Daoy (cell line): ENCODE measurements around the gene TNFRSF19. TPM values are rescaled to one million over a fixed set of nuclear protein-coding genes. Genes with fewer than 3 reads are reported as not detected.
A peak's percentile ranks its signal among the peaks of the same experiment; 100 is the strongest.
"Not testable (repeated sequence)": the region's sequence is repeated elsewhere in the genome, so short reads cannot be mapped to it uniquely, and the experiment has no call there.

Experiments used
- DNase-seq: peaks from one replicate; pipeline ENCODE4 v3.0.0-alpha.2; 2015; ENCODE audit warnings: low read depth
- total RNA-seq: library from RNA; depleted of rRNA; stranded (reverse); fragments of >200 nt; shearing (Covaris generic); gene quantifications from 2 replicates; pipeline ENCODE4 v1.2.3, GENCODE V29; 2014

Gene TNFRSF19
- total RNA-seq, 1 experiment from 2014 or later = 4.2 TPM

DNA sequence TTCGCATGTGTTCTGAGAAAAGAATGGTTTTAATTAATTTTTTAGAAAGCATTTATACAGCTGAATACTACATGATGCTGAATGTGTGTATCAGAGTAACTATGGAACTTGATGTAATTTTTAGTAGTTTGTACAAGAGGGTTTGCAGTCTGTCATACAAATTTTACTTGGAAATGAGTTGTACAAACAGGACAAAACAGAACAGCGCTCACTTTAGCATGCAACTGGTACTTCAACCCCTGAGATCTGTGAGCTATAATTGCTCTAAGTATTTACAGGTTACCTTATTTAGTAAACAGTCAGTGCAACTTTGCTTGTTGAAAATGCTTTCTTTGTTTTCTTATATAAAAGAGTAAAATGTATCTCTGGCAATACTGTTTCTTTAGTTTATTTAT, 706 bp downstream of the TNFRSF19 start:
- DNase-seq = no peak

DNA sequence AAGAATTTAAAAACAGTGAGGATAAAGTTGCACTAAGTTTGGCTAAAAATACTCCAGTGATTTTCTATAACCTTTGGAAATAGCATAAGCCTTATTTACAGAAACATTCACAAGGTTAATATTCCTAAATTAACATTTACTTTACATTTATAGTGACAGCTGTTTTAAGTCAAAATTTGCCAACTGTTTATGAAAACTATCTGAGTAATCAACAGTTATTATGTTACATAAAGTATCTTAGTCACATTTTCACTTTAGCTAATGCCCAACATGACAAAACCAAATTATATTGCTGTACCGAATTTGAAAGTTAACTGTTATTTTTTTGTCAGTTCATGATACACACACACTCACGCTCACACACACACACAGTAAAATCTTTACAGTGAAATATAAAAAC, 1.2 kb downstream of the TNFRSF19 start:
- no peak for DNase-seq

DNA sequence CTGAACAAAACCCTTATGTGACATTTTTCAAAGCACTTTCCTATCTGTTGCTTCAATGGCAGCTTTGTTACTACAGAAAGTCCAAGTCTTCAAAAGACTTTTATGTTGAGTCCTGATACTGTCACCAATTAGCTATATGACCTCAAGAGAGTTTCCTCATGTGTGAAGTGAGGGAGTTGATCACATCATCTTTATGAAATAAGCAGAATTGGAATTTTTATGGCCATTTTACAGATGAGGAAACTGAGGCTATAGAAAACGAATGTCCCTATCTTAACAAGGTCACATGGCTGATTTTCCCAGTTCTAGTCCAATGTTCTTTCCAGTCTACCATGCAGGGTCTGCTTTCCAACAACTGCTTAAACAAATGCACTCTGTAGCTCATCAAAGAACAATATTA, 2.6 kb downstream of the TNFRSF19 start:
- no peak for DNase-seq

DNA sequence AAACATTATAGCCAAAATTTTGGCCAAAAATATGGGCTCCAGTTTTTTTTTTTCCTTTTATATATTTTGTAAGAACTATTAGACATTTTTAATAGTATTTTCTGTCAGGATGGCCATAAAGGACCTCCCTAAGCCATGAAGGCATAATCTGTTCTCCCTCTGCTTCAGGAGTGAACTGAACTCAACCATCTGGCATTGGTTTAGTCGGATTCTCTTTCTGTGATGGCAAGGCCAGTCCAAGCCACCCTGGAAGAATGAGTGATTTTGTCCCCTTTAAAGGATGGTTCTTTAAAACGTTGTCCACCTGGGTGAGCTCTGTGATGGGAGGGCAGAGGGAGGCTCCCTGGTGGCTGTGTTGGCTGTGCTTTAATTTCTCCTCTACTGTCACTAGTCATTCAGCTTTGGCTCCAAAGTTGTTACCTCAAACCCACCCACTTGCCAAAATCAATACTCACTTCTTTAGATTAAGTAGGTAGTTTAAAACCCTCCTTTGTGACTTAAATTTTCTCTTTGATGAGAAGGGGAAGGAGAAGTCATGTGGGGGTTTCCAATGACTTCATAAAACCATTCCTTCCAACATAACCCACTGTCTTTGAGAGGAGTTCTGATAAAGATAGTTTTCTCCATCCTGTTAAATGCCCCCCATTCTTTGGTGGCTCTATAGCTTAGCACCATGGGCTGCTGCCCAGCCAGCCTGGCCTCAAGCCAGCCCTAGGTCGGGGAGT, 4.4 kb downstream of the TNFRSF19 start:
- no peak for DNase-seq

DNA sequence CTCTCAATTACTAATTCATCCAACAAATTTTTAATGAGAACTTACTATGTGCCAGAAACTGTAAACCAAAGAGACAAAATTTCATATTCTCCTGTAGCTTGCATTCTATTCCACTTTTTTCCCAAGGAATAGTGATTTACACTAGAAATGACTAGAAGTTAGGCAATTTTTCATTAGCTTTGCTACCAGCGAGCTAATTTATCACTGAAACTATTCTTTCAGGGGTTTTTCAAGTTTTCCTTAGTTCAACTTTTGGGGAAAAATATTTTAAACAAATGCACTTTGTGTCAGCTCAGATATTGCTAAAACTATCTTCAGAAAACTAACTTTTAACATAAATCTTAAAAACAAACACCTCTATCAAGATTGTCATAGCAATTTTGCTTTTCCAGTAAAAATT, 5.4 kb downstream of the TNFRSF19 start:
- no peak for DNase-seq

DNA sequence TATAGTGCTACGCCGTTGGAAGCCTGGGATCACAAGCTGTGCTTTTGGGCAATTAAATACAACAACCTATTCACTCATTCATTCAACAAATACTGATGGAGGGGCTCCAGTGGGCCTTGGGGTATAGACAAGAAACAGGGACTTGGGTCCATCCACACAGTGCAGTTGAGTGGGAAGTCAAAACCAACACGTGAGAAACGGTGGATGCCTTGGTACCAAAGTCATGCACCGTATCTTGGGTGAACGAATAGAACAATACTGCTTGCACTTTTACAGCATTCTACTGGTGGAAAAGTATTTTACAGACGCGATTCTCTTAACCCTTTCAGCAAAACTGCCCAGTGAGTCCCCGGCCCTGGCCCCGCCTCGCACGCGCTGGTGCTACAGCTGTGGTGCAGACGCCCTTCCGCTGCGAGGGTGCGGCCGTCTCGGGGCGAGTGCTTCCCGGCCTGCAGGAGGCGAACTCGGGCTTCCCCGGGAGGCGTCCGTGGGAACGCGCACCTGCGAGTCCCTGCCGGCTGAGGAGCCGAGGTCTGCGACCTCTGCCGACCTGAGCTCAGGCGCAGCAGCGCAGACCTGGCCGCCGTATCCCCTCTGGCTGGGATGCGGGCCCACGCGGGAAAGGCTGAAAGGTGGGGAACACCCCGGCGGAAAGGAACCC, 8.3 kb downstream of the TNFRSF19 start:
- peak; percentile 78 for DNase-seq

DNA sequence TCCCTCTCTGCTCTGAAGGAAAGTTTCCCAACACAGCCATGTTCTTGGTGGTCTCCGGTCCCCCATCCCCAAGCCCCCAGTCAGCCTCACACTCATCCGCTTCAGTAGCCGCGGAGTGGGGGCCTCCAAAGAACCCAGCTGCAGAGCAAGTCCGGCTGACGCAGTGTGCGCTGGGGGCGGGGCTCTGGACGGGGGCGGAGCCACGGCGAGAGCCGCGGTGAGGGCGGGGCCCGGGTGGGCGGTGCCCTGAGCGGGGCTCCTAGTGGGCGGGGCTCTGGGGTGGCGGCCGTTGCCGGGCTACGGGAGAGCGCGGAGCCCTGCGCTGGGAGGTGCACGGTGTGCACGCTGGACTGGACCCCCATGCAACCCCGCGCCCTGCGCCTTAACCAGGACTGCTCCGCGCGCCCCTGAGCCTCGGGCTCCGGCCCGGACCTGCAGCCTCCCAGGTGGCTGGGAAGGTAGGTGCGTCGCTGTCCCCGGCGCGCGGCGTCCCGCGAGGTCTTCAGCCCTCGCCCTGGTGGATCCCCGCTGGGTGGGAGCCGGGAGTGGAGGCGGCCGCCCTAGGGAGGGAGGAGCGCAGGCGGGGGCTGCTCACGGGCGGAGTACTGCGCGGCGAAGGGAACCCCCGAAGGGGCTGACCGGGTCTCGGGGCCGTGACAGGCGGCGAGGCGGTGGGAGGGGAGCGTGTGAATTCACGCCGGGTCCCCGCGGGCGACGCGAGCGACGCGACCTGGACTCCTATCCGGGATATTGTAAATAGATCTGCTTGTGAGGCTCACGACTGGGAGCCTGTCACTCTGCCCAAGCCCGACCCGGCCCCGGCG, 9.1 kb downstream of the TNFRSF19 start:
- DNase-seq = peak; percentile 88

DNA sequence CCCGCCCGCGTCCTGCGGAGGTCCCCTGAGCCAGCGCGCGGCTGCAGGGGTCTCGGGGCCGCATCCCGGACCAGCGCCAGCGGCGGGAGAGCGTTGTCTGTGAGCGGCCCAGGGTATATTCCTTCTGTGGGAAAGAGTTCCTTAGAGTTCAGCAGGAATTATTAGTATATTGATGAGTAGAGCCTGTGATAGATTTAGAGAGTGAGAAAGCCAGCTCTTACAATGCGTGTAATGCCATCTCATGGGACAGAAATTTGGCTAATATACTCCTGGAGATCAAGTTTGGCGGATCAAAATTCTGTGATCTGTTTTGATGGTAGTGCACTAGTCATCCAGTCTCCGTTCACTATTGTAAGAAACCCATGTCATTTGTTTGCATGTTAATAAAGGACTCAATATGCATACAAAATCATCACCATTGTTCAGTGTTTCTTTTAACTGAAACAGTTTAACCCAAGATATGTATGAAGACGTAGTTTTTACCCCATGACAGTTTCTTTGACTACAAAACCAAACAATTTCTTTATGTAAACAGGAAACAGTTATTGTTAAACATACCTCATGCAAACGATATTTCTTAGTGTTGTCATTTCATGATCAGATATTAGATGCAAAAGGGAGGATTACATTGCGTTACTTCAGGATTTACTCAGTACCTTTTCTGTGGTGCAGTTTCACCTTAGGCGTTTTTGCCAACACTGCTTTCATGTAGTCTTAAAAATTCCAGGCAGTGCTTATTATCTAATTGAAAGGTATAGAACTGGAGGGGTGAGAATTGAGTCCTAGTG, 9.9 kb downstream of the TNFRSF19 start:
- no peak for DNase-seq

DNA sequence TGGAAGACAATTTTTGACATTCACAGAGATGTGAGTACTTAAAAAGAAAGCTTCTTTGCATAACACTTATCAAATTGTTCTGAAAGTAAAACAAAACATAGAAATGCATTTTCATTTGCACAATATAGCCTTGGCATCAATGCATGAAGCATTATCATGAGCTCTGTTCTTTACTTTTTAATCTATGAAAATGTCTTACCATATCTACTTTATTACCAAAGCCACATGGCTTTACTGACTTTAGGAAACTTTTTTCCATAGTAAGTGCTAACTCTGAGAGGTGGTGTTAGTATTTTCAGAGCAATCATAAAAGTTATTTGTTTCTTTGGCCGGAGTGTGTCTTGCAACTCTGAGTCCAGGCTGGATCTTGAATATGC, 10.5 kb downstream of the TNFRSF19 start:
- no peak for DNase-seq

DNA sequence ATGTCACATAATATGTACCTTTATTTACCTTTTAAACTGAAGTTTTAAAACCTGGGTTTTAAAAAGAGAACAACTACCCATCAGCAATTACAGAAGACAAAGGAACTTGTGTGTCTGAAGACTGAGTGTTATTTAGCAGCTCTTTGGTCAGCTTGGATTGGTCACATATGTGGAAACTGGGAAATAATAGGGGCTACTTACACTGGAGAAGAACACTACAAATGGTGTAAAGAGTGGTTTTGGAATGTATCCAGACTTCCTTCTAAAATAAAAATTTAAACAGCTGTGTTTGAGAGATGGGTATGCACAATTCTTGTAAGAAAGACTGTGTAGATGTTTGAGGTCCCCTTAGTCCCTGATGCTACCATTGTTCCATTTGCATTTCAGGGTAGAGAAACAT, 13.3 kb downstream of the TNFRSF19 start:
- DNase-seq = no peak

DNA sequence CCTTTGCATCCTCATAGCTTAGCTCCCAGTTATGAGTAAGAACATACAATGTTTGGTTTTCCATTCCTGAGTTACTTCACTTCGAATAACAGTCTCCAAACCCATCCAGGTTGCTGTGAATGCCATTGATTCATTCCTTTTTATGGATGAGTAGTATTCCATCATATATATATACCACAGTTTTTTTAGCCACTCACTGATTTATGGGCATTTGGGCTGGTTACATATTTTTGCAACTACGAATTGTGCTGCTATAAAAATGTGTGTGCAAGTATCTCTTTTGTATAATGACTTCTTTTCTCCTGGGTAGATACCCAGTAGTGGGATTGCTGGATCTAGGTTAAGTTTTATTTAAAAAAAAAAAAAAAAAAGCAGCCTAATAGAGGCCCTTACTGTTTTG, 14.1 kb downstream of the TNFRSF19 start:
- no peak for DNase-seq

DNA sequence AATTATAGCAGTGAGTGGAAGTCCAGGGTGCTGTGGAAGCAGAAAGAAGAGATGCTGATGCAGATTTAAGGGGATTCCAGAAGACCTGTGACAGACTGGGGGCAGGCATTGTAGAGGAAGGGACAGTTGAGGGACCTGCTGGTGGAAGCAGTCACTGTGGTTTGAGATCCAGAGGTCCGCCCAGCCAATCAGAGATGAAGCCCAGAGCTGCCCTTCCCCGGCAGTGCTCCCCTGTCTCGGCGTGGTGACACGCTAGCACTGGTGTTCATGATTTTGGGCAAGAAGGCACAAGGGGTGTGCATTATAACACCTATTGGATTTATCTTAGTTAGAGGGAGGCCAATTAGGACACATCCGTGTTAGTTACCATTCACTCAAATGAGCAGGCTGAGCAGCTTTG, 16.1 kb downstream of the TNFRSF19 start:
- no peak for DNase-seq

DNA sequence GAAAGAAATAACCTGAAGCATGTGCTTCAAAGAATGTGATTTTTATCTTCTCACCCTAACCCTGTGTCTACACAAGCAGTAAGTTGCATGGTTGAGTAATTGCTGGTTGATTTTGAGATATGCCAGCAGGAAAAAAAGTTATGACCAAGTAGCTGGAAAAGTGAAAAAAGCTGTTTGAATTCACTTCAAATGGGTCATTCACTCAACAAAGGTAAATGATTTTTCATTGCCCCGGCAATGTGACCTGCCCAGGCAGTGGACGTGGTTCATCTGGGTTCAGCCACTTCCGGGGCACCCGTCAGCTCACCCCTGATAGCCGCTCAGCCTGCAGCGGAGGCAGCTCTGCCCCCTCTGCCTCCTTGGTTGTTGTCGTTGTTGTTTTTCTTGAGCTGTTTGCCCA, 18.5 kb downstream of the TNFRSF19 start:
- no peak for DNase-seq

DNA sequence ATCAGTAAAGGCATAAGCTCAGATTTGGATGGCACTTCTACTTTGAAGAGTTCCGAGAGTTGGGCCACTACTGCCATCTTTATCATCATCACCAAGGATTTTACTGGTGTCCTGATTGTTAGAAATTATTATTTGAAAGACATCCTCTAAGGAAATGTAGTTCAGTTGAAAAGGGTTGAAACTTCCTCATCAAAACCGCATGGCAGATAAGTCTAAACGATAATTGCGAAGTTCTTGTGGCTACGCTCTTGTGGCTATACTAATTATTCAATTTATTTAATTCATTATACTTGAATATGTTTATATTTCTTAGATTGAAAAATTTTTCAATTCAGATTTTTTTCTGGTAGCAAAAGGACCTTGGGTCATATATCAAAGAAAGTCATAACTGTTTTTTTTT, 22.4 kb downstream of the TNFRSF19 start:
- DNase-seq = no peak

DNA sequence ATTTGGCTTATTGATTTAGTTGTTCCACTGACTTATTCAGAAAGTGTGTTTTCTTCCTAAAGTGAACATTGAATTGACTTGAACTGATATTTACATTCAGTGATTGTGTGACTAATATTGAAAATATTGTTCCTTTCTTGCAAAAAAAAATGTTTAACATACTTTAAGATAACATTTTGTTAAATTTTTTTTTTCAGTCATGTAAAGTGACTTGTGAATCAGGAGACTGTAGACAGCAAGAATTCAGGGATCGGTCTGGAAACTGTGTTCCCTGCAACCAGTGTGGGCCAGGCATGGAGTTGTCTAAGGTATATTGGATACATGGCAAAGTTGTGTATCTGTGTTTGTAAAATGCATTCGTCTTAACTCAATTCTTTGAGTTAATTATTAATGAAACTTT, 22.9 kb downstream of the TNFRSF19 start:
- DNase-seq = no peak

DNA sequence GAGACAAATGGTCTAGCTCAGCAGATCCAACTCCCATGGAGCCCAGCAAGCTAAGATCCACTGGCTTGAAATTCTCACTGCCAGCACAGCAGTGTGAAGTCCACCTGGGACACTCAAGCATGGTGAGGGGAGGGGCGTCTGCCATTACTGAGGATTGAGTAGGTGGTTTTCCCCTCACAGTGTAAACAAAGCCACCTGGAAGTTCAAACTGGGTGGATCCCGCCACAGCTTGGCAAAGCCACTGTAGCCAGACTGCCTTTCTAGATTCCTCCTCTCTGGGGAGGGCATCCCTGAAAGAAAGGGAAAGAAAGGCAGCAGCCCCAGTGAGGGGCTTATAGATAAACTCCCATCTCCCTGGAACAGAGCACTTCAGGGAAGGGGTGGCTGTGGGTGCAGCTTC, 24.1 kb downstream of the TNFRSF19 start:
- DNase-seq = not testable (repeated sequence)

DNA sequence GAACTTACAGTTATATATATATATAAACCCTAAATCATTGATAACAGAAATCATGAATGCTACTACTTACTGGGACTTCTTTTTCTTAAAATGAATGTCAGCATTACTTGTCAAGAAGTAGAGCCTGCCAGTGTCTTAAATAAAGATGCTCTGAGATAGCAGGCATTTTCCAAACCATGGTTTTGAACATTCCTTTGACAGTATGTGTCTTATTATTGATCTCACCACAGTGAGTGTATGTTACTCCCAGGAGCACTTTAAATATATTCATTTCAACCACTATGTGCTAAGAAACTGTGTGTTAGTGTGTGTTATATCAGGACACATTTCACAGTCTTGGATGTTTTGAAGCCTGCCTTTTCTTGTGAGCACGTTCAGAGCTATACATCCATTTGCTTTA, 28.2 kb downstream of the TNFRSF19 start:
- no peak for DNase-seq

DNA sequence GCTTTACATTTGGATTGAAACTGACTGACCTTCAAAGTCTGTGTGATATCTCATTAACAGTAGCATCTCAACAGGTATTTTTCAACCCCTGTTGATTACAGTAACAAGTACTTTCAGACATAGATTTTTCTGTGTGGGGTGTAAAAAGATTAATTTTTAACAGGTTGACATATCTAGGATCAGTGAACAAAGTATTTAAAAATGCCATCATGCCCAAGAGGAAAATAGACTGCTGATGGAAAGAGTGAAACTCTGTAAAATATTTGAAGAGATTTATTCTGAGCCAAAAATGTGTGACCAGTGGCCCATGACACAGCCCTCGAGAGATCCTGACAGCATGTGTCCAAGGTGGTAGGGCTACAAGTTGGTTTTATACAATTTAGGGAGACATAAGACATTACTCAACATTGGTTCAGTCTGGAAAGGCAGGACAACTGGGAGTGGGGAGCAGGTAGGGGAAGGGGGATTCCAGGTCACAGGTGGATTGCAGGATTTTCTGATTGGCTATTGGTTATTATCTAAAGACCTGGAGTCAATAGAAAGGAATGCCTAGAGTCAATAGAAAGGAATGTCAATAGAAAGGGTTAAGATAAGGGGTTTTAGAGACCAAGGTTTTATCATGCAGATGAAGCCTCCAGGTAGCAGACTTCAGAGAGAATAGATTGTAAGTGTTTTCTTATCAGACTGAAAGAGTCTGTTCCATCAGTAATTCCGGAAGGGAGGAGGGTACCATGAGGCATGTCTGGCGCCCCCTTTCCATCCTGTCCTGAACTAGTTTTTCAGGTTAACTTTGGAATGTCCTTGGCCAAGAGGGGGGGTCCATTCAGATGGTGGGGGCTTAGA, 29.1 kb downstream of the TNFRSF19 start:
- no peak for DNase-seq

DNA sequence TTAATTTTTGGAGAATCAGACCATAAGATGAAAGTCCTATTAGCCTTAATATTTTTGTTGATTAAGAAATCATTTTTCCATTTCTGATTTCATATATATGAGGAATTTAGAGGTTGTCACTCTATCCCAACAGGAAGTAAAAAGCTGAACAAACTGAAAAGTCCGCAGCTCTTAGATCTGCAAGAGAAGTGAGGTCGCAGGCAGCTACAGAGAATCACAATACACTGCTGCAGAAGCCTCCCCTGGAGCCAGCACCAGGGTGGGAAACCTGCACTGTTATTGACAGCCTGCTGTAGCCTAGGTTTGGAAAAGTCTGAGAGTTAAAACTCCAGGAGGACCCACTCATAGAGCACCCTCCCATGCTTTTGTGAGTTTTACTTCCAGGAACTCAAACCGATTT, 29.9 kb downstream of the TNFRSF19 start:
- DNase-seq = no peak

DNA sequence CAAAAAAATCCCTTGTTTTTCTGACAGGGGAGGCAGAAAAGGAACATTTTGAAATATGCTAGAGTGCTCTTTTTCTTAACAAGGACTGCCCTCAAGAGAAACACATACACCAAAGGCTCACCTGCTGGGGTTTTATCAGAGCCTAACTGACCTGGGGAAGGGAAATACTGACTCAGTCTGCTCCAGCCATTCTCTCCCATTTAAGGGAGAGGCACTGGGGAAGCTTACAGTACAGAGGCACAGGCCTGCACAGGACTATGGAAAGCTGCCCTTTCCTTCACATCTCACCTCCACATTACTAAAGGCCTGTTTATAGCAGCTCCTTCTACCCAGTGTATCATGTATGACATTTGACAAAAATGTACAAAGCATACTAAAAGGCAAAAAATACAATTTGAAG, 30.3 kb downstream of the TNFRSF19 start:
- no peak for DNase-seq

DNA sequence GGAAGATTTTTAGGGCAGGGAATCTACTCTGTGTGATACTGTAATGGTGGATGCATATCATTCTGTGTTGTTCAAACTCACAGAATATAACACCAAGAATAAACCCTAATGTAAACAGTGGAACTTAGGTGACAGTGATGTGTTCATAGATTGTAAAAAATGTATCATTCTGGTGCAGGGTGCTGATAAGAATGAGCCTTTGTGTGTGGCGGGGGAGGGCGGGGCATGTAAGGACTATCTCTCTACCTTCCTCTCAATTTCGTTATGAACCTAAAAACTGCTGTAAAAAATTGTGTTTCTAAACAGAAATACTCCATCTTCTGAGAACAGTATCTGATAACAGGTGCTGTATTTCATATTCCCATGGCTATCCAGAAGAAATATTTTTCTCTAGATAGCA, 35.6 kb downstream of the TNFRSF19 start:
- no peak for DNase-seq
